Parathyroid adenoma (tissue), 2 donors: ENCODE results near the gene THOP1.
"Not testable (repeated sequence)": the region's sequence is repeated elsewhere in the genome, so short reads cannot be mapped to it uniquely, and the experiment has no call there.

Experiments used
- H2AFZ ChIP-seq: fragments of 300-600 bp; sonication (generic); one replicate; pipeline ENCODE4 v1.7.0; 2017; ENCODE audit warnings: antibody characterized with exemption, mild to moderate bottlenecking
- H3K27ac ChIP-seq: fragments of 300-600 bp; sonication (generic); one replicate; pipeline ENCODE4 v1.7.0; 2017
- H3K27me3 ChIP-seq: fragments of 300-600 bp; sonication (generic); one replicate; pipeline ENCODE4 v1.7.0; 2017; ENCODE audit warnings: low read length; ENCODE audit not compliant: control insufficient read depth, insufficient read depth
- H3K36me3 ChIP-seq: fragments of 300-600 bp; sonication (generic); one replicate; pipeline ENCODE4 v1.7.0; 2017; ENCODE audit warnings: low read length; ENCODE audit not compliant: control insufficient read depth, insufficient read depth
- H3K4me1 ChIP-seq: fragments of 300-600 bp; sonication (generic); one replicate; pipeline ENCODE4 v1.7.0; 2017; ENCODE audit warnings: control low read depth
- H3K4me2 ChIP-seq: fragments of 300-600 bp; sonication (generic); one replicate; pipeline ENCODE4 v1.7.0; 2017; ENCODE audit warnings: low read length
- H3K4me3 ChIP-seq: fragments of 300-600 bp; sonication (generic); one replicate; pipeline ENCODE4 v1.7.0; 2017; ENCODE audit warnings: low read depth, low read length
- H3K79me2 ChIP-seq: fragments of 300-600 bp; sonication (generic); one replicate; pipeline ENCODE4 v1.7.0; 2017; ENCODE audit warnings: control low read depth
- H3K9ac ChIP-seq: fragments of 300-600 bp; sonication (generic); one replicate; pipeline ENCODE4 v1.7.0; 2017; ENCODE audit warnings: mild to moderate bottlenecking
- H3K9me3 ChIP-seq: fragments of 300-600 bp; sonication (generic); one replicate; pipeline ENCODE4 v1.7.0; 2017; ENCODE audit warnings: low read length; ENCODE audit not compliant: control insufficient read depth
- TF ChIP-seq, protein P1 (sequence below): fragments of 300-600 bp; sonication (generic); IDR thresholded peaks from one replicate; pipeline ENCODE4 v1.7.0; 2017; ENCODE audit warnings: antibody characterized with exemption, mild to moderate bottlenecking
- donor health status: primary hyperparathyroidism.

THOP1 gene

DNA sequence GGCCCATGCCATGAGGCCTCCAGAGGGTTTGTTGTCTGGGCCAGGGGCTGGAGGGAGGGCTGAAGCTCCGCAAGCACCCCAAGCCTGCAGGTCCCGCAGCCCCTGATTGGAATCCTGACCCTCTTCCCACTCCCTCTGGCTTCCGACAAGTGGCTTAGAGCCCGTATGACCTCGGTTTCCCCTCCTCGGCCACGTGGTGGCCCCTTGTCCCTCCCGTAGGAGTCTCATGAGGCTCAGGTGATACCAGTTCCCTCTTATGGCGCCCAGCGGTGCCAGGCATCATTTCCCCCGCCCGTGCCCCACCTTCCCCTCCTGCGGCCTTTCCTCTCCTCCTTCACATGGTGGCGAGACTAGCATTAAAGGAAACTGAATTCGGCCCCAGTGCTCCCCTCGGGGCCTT is 6.1 kb downstream of the THOP1 start:
- H3K79me2 ChIP-seq, result peaks cover 11% of the 10 kb centered on the region
- no peaks in the 10 kb centered on the region for H3K4me1 ChIP-seq
- H3K9me3 ChIP-seq, result no peaks in the 10 kb centered on the region
- H3K4me2 ChIP-seq, result no peak overlapping the region
- no peak overlapping the region for H2AFZ ChIP-seq
- no peaks in the 10 kb centered on the region for H3K27me3 ChIP-seq
- no peak overlapping the region for H3K27ac ChIP-seq
- H3K36me3 ChIP-seq, result no peaks in the 10 kb centered on the region
- TF ChIP-seq, protein P1, sequence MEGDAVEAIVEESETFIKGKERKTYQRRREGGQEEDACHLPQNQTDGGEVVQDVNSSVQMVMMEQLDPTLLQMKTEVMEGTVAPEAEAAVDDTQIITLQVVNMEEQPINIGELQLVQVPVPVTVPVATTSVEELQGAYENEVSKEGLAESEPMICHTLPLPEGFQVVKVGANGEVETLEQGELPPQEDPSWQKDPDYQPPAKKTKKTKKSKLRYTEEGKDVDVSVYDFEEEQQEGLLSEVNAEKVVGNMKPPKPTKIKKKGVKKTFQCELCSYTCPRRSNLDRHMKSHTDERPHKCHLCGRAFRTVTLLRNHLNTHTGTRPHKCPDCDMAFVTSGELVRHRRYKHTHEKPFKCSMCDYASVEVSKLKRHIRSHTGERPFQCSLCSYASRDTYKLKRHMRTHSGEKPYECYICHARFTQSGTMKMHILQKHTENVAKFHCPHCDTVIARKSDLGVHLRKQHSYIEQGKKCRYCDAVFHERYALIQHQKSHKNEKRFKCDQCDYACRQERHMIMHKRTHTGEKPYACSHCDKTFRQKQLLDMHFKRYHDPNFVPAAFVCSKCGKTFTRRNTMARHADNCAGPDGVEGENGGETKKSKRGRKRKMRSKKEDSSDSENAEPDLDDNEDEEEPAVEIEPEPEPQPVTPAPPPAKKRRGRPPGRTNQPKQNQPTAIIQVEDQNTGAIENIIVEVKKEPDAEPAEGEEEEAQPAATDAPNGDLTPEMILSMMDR, result no peak
- H3K9ac ChIP-seq, result no peak overlapping the region
- H3K4me3 ChIP-seq, result no peak overlapping the region

DNA sequence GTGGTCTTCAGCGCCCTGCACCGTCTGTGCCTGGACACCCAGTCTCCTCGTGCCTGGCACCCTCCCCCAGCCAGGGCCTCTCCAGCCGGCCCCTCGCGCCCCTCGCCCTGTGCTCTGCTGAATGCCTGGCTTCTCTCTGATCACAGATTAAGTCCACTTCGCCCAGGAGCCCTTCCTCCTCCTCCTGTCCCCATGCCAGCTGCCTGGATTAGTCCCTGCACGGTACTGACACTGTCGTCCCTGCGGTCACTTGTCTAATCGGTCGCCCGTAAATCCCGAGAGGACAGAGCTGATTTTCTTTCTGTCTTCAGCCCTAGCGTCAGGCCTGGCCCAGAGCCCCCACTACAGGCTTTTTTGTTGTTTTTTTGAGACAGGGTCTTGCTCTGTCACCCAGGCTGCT is 6.6 kb downstream of the THOP1 start:
- no peak overlapping the region for H3K4me3 ChIP-seq
- no peaks in the 10 kb centered on the region for H3K27me3 ChIP-seq
- H3K4me1 ChIP-seq, result no peaks in the 10 kb centered on the region
- H3K9me3 ChIP-seq, result no peaks in the 10 kb centered on the region
- H3K9ac ChIP-seq, result no peak overlapping the region
- TF ChIP-seq, protein P1, result no peak
- H2AFZ ChIP-seq, result no peak overlapping the region
- H3K27ac ChIP-seq, result no peak overlapping the region
- peaks cover 11% of the 10 kb centered on the region for H3K79me2 ChIP-seq
- H3K4me2 ChIP-seq, result no peak overlapping the region
- H3K36me3 ChIP-seq, result no peaks in the 10 kb centered on the region

GRCh38 chr19:2792666-2793065 is 7.4 kb downstream of the THOP1 start:
- not testable (repeated sequence) for H3K4me3 ChIP-seq, H3K4me1 ChIP-seq, H3K9me3 ChIP-seq, H2AFZ ChIP-seq, H3K4me2 ChIP-seq, H3K36me3 ChIP-seq, H3K9ac ChIP-seq, H3K27me3 ChIP-seq, H3K27ac ChIP-seq
- peaks cover 11% of the 10 kb centered on the region for H3K79me2 ChIP-seq

DNA sequence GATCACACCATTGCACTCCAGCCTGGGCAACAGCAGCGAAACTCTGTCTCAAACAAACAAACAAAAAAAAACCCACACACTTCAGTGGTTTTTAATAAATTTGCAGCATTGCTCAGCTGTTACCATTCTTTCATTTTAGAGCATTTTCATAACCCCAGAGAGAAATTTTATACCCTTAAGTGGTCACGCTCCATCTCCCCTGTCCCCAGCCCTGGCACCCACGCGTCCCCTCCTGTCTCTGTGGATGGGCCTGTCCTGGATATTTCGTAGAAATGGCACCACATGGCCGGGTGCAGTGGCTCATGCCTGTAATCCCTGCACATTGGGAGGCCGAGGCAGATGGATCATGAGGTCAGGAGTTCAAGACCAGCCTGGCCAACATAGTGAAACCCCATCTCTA is 7.8 kb downstream of the THOP1 start:
- TF ChIP-seq, protein P1, result no peak
- no peaks in the 10 kb centered on the region for H3K36me3 ChIP-seq

DNA sequence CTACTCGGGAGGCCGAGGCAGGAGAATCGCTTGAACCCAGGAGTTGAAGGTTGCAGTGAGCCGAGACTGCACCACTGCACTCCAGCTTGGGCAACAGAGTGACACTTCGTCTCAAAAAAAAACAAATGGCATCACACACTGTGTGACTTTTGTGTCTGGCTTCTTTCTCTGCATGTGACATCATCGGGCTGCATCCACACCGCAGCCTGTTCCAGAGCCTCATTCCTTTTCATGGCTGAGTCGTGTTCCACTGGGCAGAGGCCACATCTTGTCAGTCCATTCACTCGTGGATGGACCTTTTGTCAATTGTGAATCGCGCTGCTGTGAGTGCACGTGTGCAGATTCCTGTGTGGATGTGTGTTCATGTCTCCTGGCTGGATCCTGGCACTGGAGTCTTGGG is 8.3 kb downstream of the THOP1 start:
- no peaks in the 10 kb centered on the region for H3K4me1 ChIP-seq
- H3K79me2 ChIP-seq, result peaks cover 11% of the 10 kb centered on the region
- H3K4me3 ChIP-seq, result no peak overlapping the region
- H3K36me3 ChIP-seq, result no peaks in the 10 kb centered on the region
- H3K27ac ChIP-seq, result no peak overlapping the region
- TF ChIP-seq, protein P1, result no peak
- H3K9me3 ChIP-seq, result no peaks in the 10 kb centered on the region
- no peak overlapping the region for H3K4me2 ChIP-seq
- H2AFZ ChIP-seq, result no peak overlapping the region
- H3K27me3 ChIP-seq, result no peaks in the 10 kb centered on the region
- H3K9ac ChIP-seq, result no peak overlapping the region

More for the DNA sequence above, 7.8 kb downstream of the THOP1 start:
- no peak overlapping the region for H3K4me2 ChIP-seq
- H3K9me3 ChIP-seq, result no peaks in the 10 kb centered on the region
- no peak overlapping the region for H3K4me3 ChIP-seq
- no peak overlapping the region for H2AFZ ChIP-seq
- no peaks in the 10 kb centered on the region for H3K4me1 ChIP-seq
- no peak overlapping the region for H3K9ac ChIP-seq
- H3K79me2 ChIP-seq, result peaks cover 11% of the 10 kb centered on the region
- no peak overlapping the region for H3K27ac ChIP-seq
- H3K27me3 ChIP-seq, result no peaks in the 10 kb centered on the region
